ENCODE results near the gene NDUFS8. TPM values are rescaled to one million over a fixed set of nuclear protein-coding genes. Genes with fewer than 3 reads are reported as not detected.

NDUFS8 gene
- total RNA-seq, 1 donor, result 66.1 TPM

DNA sequence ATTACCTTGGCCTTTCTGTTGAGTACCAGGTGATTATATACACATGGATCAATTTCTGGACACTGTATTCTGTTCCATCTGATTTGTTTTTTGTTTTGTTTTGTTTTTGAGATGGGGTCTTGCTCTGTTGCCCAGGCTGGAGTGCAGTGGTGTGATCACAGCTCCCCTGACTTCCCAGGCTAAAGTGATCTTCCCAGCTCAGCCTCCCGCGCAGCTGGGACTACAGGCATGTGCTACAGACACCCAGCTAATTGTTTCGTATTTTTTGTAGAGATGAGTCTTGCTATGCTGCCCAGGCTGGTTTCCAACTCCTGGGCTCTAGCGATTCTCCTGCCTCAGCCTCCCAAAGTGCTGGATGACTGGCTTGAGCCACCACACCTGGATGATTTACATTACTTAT, 27.3 kb downstream of the NDUFS8 start:
- no peak for TF ChIP-seq CTCF (IDR thresholded peaks at IDR 0.05; ENCODE audit: insufficient read depth, low read length)
- no peak for DNase-seq (ENCODE audit: low read depth)

GRCh38 chr11:68061508-68061907, 31.0 kb downstream of the NDUFS8 start:
- DNase-seq (ENCODE audit: low read depth), result no peak
- H3K4me3 ChIP-seq (ENCODE audit: low read depth, low read length), result no peak overlapping the region
- no peak for TF ChIP-seq CTCF (IDR thresholded peaks at IDR 0.05; ENCODE audit: insufficient read depth, low read length)

More for the DNA sequence above, 27.3 kb downstream of the NDUFS8 start:
- H3K4me3 ChIP-seq (ENCODE audit: low read depth, low read length), result no peak overlapping the region

GRCh38 chr11:68064926-68065325, 34.4 kb downstream of the NDUFS8 start:
- H3K4me3 ChIP-seq (ENCODE audit: low read depth, low read length), result no peak overlapping the region
- no peak for DNase-seq (ENCODE audit: low read depth)
- no peak for TF ChIP-seq CTCF (IDR thresholded peaks at IDR 0.05; ENCODE audit: insufficient read depth, low read length)

- no peak for TF ChIP-seq CTCF (IDR thresholded peaks at IDR 0.05; ENCODE audit: insufficient read depth, low read length)
- no peak for DNase-seq (ENCODE audit: low read depth)
- no peak overlapping the region for H3K4me3 ChIP-seq (ENCODE audit: low read depth, low read length)
Measured at GRCh38 chr11:68065841-68066240, 35.4 kb downstream of the NDUFS8 start.

DNA sequence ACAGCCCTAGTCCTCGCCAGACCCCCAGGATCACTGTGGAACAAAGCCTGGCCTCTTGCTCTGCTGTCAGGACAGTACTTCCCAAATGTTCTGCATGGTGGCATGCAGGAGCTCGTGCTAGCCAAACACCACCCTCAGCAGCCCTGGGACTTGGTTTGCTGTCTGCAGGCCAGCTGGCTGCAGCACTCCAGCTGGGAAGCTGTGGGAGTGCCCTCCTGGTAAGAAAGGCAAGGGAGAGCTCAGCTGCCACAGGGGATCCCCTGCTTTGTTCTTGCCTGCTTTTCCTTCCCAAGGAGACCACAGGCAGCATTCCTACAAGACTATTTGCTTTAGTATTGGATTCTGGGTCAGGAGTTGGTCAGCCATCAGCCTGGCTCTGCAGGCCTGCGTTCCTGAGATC, 36.3 kb downstream of the NDUFS8 start:
- no peak for DNase-seq (ENCODE audit: low read depth)

GRCh38 chr11:68067991-68068390, 37.5 kb downstream of the NDUFS8 start:
- no peak for DNase-seq (ENCODE audit: low read depth)
- no peak for TF ChIP-seq CTCF (IDR thresholded peaks at IDR 0.05; ENCODE audit: insufficient read depth, low read length)
- no peak overlapping the region for H3K4me3 ChIP-seq (ENCODE audit: low read depth, low read length)

More for the DNA sequence above, 36.3 kb downstream of the NDUFS8 start:
- H3K4me3 ChIP-seq (ENCODE audit: low read depth, low read length), result no peak overlapping the region
- TF ChIP-seq CTCF (IDR thresholded peaks at IDR 0.05; ENCODE audit: insufficient read depth, low read length), result no peak

DNA sequence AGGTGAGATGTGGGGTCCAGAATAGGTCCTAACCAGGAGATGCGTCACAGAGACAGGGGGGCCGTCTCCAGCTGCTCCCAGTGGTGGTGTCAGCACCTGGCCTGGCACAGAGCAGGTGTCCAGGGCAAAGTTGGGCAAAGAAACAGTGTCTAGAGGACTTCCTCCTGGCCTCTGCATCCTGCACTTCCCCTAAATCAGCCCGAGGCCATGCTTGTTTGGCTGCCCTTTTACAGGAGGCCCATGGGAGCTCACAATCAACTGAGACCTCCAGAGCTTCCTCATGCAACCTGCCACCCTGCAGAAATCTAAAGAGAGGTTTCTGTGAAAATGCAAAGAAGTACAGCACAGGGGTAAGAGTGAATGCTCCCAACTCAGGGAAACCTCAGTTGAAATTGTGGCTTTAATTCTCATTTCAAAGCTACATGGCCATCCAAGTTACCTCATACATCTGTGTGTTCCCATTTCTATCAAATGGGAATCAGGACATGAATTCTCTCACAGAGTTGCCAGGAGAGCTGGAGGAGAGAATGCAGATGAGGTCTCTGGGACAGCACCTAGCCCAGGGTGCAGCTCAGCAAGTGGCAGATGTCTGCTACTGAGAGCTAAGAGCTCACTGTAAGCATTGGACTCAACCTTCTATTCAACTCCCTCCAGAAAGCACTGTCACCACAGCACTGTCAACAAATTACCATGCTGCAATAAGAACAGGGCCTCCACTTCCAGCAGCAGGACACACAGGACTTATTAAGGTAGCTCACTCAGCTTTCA, 41.0 kb downstream of the NDUFS8 start:
- DNase-seq (ENCODE audit: low read depth), result no peak
- no peak for TF ChIP-seq CTCF (IDR thresholded peaks at IDR 0.05; ENCODE audit: insufficient read depth, low read length)
- no peak overlapping the region for H3K4me3 ChIP-seq (ENCODE audit: low read depth, low read length)

All from fibroblast of the aortic adventitia (primary cell).